Measurements from ENCODE around the gene BTLA.

DNA sequence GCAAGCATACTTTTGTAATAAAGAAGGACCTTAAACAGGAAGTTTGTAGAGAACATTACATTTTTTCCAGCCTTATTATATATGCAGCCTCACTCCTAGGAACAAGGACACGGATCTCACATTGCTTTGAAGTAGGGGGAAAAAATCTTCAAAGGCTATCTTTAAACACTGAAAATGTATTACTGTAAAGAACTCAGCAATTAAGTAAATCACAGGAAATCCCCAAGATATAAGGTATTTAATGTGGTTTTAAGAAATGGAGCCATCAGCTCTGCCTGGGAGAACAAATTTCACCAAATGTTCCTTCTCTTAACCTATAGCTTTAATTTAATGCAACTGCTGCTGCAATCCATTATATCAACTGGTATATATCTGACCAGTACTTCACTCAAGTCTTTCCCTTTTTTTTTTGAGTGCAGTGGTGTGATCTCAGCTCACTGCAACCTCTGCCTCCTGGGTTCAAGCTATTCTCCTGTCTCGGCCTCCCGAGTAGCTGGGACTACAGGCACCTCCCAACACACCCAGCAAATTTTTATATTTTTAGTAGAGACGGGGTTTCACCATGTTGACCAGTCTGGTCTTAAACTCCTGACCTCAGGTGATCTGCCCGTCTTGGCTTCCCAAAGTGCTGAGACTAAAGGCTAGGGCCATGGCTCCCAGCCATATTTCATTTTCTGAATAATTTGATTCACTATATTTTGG lies 2.8 kb downstream of the BTLA start:
- TF ChIP-seq ZNF24 (tag by site-specific recombination; IDR thresholded peaks at IDR 0.05) (no peak), ZNF335 (tag by site-specific recombination; conservative IDR thresholded peaks at IDR 0.05) (no peak), ZNF112 (tag by site-specific recombination; IDR thresholded peaks at IDR 0.05) (no peak), TCF7L2 (IDR thresholded peaks at IDR 0.05; ENCODE audit: borderline replicate concordance, low read depth, low read length) (no peak), ZNF521 (tag by site-specific recombination; IDR thresholded peaks at IDR 0.05) (no peak)
- TF ChIP-seq, protein P1, sequence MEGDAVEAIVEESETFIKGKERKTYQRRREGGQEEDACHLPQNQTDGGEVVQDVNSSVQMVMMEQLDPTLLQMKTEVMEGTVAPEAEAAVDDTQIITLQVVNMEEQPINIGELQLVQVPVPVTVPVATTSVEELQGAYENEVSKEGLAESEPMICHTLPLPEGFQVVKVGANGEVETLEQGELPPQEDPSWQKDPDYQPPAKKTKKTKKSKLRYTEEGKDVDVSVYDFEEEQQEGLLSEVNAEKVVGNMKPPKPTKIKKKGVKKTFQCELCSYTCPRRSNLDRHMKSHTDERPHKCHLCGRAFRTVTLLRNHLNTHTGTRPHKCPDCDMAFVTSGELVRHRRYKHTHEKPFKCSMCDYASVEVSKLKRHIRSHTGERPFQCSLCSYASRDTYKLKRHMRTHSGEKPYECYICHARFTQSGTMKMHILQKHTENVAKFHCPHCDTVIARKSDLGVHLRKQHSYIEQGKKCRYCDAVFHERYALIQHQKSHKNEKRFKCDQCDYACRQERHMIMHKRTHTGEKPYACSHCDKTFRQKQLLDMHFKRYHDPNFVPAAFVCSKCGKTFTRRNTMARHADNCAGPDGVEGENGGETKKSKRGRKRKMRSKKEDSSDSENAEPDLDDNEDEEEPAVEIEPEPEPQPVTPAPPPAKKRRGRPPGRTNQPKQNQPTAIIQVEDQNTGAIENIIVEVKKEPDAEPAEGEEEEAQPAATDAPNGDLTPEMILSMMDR (tag by site-specific recombination; IDR thresholded peaks at IDR 0.05), result no peak
